MCF 10A (cell line): ENCODE results near the gene TAF10. TPM values are rescaled to one million over a fixed set of nuclear protein-coding genes. Genes with fewer than 3 reads are reported as not detected.

Source experiments
- BruUV-seq: library from RNA; stranded (reverse); fragments of 400-500 nt; replicated peaks from 2 replicates; lab custom pipeline; 2021; lab: Mats Ljungman, UMichigan
- CTCF ChIA-PET: fragments of 300-600 bp; sonication (Branson Sonifier 250); formaldehyde crosslinking; extraction: SDS; loops from one replicate; lab custom pipeline; 2021; ENCODE audit warnings: antibody characterized with exemption, inconsistent platforms; lab: Yijun Ruan, JAX
- POLR2A ChIA-PET: fragments of 300-600, 350-650 bp; sonication (Branson Sonifier 250); formaldehyde crosslinking; extraction: SDS; loops from one replicate; lab custom pipeline; 2020; ENCODE audit warnings: antibody characterized with exemption, inconsistent platforms; lab: Yijun Ruan, JAX
- DNase-seq: peaks from one replicate; pipeline ENCODE4 v3.0.0-alpha.2; 2018; ENCODE audit not compliant: unreplicated experiment
- H3K27ac Mint-ChIP-seq: one replicate; pipeline ENCODE4 v1.8.0; 2022; ENCODE audit warnings: mild to moderate bottlenecking, low read depth, mixed read lengths; ENCODE audit not compliant: unreplicated experiment
- H3K27me3 Mint-ChIP-seq: one replicate; pipeline ENCODE4 v1.8.0; 2022; ENCODE audit warnings: mixed read lengths; ENCODE audit not compliant: insufficient read depth, unreplicated experiment
- H3K36me3 Mint-ChIP-seq: one replicate; pipeline ENCODE4 v1.8.0; 2022; ENCODE audit warnings: mild to moderate bottlenecking, moderate library complexity, mixed read lengths; ENCODE audit not compliant: insufficient read depth, unreplicated experiment
- H3K4me1 Mint-ChIP-seq: one replicate; pipeline ENCODE4 v1.8.0; 2022; ENCODE audit warnings: mixed read lengths; ENCODE audit not compliant: insufficient read depth, unreplicated experiment
- H3K4me3 Mint-ChIP-seq: one replicate; pipeline ENCODE4 v1.8.0; 2022; ENCODE audit warnings: mild to moderate bottlenecking, moderate library complexity, mixed read lengths; ENCODE audit not compliant: unreplicated experiment
- H3K9me3 Mint-ChIP-seq: one replicate; pipeline ENCODE4 v1.8.0; 2022; ENCODE audit warnings: mixed read lengths; ENCODE audit not compliant: unreplicated experiment
- intact Hi-C: fragments of 100-400 bp; cut with micrococcal nuclease; formaldehyde crosslinking; loops from 2 replicates; pipeline ENCODE4 v1.14.1; 2022
- total RNA-seq: library from RNA; stranded (reverse); gene quantifications from 2 replicates; pipeline ENCODE4 v1.2.3, GENCODE V29; 2022
- TF ChIP-seq, protein P1 (sequence below): fragments of 200-600 bp; IDR thresholded peaks from one replicate; pipeline ENCODE4 v1.8.0; 2022; ENCODE audit warnings: antibody characterized with exemption, mild to moderate bottlenecking; ENCODE audit not compliant: unreplicated experiment

TAF10 gene
- total RNA-seq, 1 experiment from 2014 or later: 157 TPM

DNA sequence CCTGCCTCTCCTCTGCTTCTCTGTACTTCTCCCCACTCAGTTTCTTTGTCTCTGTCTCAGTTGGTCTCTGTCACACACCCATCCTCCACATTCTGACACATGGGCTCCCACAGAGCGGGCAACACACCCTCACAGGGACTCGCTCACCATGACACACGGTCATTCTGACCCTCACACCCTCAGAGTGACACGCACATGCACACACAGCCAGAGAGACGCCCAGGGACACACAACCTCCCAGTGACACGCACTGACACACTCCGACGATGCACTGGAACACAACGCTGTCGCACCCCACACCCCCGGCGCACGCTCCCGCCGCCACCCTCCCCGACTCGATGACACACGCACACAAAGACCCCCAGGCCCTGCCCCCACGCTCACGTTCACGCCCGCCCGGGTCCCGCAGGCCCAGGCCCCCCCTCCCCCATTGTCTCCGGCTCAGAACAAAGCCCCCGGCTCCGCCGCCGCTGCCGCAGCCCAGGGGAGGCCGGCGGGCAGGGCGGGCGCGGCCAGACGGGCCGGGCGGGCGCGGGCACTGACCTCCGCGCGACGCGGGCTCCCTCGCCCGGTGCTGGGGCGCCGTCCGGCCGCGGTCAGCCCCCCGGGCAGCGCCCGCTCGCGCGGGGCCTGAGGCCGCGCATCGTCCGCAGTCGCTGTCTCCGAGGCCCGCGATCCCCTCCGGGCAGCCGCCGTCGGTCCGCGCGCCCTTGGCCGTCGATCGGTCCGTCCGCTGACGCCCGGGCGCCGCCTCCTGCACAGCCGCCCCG, 43.2 kb upstream of the TAF10 start:
- TF ChIP-seq, protein P1, sequence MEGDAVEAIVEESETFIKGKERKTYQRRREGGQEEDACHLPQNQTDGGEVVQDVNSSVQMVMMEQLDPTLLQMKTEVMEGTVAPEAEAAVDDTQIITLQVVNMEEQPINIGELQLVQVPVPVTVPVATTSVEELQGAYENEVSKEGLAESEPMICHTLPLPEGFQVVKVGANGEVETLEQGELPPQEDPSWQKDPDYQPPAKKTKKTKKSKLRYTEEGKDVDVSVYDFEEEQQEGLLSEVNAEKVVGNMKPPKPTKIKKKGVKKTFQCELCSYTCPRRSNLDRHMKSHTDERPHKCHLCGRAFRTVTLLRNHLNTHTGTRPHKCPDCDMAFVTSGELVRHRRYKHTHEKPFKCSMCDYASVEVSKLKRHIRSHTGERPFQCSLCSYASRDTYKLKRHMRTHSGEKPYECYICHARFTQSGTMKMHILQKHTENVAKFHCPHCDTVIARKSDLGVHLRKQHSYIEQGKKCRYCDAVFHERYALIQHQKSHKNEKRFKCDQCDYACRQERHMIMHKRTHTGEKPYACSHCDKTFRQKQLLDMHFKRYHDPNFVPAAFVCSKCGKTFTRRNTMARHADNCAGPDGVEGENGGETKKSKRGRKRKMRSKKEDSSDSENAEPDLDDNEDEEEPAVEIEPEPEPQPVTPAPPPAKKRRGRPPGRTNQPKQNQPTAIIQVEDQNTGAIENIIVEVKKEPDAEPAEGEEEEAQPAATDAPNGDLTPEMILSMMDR: no peak
- POLR2A ChIA-PET: no interaction called here

DNA sequence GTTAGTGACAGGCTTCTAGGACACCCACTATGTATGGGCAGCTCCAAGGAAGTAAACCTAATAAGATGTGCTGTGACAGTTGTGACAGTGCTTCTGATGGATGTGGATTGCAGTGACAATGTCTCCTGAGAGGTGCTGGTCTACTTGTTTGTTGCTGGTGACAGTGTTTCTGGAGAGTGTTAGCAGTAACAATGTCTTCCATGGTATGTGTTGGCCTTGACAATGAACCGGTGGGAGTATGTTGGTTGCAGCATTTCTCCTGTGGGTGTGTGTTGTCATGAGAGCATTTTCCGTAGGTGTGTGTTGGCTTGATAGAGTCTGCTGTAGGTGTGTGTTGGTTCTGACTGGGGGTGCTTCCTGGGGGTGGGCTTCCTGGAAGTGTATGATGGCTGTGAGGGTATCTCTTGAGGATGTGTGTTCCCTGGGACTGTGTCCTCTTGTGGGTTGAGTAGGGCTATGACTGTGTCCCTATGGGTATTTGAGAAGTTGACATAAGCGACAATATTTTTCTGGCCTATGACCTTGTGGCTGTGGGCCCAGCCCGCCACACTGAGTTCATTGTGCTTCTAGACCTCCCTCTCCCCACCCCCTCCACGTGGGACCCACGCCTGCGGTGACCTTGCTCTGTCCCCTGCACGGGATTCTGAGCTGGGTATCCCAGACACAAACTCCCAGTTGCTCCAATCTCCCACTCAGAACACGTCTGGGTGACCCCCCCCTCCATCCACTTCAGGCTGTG, 42.4 kb upstream of the TAF10 start:
- H3K36me3 Mint-ChIP-seq: no peaks in the 10 kb centered on the region
- no TSS peak for BruUV-seq
- TF ChIP-seq, protein P1: no peak
- H3K27me3 Mint-ChIP-seq: peaks cover 19% of the 10 kb centered on the region
- H3K4me1 Mint-ChIP-seq: no peaks in the 10 kb centered on the region
- POLR2A ChIA-PET: no interaction called here
- H3K4me3 Mint-ChIP-seq: no peak overlapping the region
- no peak overlapping the region for H3K27ac Mint-ChIP-seq
- CTCF ChIA-PET: no interaction called here
- no peaks in the 10 kb centered on the region for H3K9me3 Mint-ChIP-seq
- DNase-seq: no peak
- intact Hi-C loops: no loop called here

More for the DNA sequence above, 43.2 kb upstream of the TAF10 start:
- intact Hi-C loops: no loop called here
- peaks cover 19% of the 10 kb centered on the region for H3K27me3 Mint-ChIP-seq
- H3K4me3 Mint-ChIP-seq: no peak overlapping the region
- BruUV-seq: no TSS peak
- CTCF ChIA-PET: no interaction called here
- H3K36me3 Mint-ChIP-seq: no peaks in the 10 kb centered on the region
- no peak for DNase-seq
- no peaks in the 10 kb centered on the region for H3K4me1 Mint-ChIP-seq
- H3K27ac Mint-ChIP-seq: no peak overlapping the region
- H3K9me3 Mint-ChIP-seq: no peaks in the 10 kb centered on the region

DNA sequence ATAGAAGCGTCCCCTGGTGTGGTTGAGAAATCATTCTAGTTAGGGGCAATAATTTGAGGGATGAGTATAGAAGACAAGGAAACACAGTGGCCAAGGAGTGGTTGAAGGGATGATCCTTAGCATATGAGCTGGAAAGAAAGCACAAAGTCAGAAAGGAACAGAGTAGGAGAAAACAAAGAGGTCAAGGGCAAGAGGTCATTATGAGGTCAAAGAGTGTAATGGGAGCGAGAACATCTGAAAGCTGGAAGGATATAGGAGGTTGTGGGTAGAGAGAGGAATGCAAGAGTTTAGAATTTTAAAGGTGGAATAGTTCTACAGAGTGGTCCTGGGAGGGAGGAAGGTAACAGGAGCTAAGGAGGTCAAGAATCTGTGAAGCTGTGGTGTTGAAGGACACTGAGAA, 41.6 kb upstream of the TAF10 start:
- no peak for DNase-seq
- intact Hi-C loops: no loop called here
- Mint-ChIP-seq H3K36me3 (no peaks in the 10 kb centered on the region), H3K27me3 (peaks cover 19% of the 10 kb centered on the region), H3K4me1 (no peaks in the 10 kb centered on the region), H3K9me3 (no peaks in the 10 kb centered on the region), H3K4me3 (no peak overlapping the region), H3K27ac (no peak overlapping the region)
- ChIA-PET CTCF (interaction anchor here (0.6 to 0.8 kb wide), 2 partner anchors 290 to 818 kb away, joined by 3 read pairs; no protein-coding TSS in a partner anchor), POLR2A (no interaction called here)
- no TSS peak for BruUV-seq
- TF ChIP-seq, protein P1: no peak

DNA sequence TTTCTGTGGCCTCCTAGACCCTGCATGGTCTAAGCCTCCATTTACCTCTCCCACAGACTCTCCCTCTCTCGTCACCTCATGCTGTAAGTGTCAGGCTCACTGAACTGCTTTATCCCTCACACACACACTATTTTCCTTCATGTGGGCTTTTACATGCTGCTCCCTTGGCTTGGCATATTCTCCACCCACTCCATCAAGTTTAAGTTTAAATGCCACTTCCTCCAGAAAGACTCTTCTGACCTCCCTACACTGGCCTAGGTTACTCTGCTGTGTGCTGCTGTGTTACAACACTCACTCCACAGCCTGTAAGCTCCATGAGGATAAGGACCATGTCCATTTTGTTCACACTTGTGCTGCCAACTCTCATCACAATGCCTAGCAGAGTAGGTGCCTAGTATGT, 41.1 kb upstream of the TAF10 start:
- Mint-ChIP-seq H3K27ac (no peak overlapping the region), H3K27me3 (peaks cover 19% of the 10 kb centered on the region), H3K4me1 (no peaks in the 10 kb centered on the region), H3K9me3 (no peaks in the 10 kb centered on the region), H3K36me3 (no peaks in the 10 kb centered on the region), H3K4me3 (no peak overlapping the region)
- TF ChIP-seq, protein P1: no peak
- intact Hi-C loops: no loop called here
- no TSS peak for BruUV-seq
- CTCF ChIA-PET: interaction anchor here (0.8 kb wide), 1 partner anchor 818 kb away, joined by 3 read pairs; no protein-coding TSS in a partner anchor
- DNase-seq: no peak
- POLR2A ChIA-PET: no interaction called here
